ENCODE measurements around the gene TEX52. TPM values are rescaled to one million over a fixed set of nuclear protein-coding genes. Genes with fewer than 3 reads are reported as not detected.

Gene TEX52
- total RNA-seq, 1 experiment from 2014 or later, result not detected

DNA sequence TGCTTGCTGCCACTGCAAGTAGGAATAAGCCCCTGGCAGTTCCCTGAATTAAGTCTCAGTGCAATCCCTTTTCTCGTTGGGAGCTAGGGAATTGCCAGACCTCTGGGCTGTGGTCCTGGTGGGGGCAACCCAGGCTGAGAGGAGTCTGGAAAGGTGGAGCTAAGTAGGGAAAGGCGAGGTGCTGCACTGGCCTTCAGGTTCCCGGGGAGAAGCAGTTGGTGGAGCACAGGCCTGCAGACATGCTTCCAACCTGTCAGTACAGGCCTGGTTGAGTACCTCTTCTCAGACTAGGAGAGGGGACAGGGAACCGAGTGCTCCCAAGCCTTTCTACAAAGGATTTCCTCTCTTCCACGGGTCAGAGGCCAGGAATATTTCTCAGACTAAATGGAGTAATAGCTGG lies 23.5 kb downstream of the TEX52 start:
- Histone ChIP-seq H3K27me3 (replicated peaks) (no peaks in the 10 kb centered on the region), H3K27ac (no peak overlapping the region), H3K4me3 (no peak overlapping the region), H3K4me1 (replicated peaks) (peaks cover 16% of the 10 kb centered on the region), H3K9me3 (replicated peaks) (no peaks in the 10 kb centered on the region), H3K36me3 (peaks cover 10% of the 10 kb centered on the region)
- DNase-seq (ENCODE audit: low read depth in 1 of 2, low spot score in 2 of 2), result no peak

GRCh38 chr12:2832550-2833127 lies 24.2 kb downstream of the TEX52 start:
- H3K4me1 ChIP-seq (replicated peaks), result peaks cover 16% of the 10 kb centered on the region
- DNase-seq (ENCODE audit: low read depth in 1 of 2, low spot score in 2 of 2), result no peak
- H3K9me3 ChIP-seq (replicated peaks), result no peaks in the 10 kb centered on the region
- no peaks in the 10 kb centered on the region for H3K27me3 ChIP-seq (replicated peaks)
- no peak overlapping the region for H3K4me3 ChIP-seq
- H3K36me3 ChIP-seq, result peaks cover 17% of the 10 kb centered on the region
- H3K27ac ChIP-seq, result no peak overlapping the region

- Histone ChIP-seq H3K4me1 (replicated peaks) (peaks cover 8% of the 10 kb centered on the region), H3K9me3 (replicated peaks) (no peaks in the 10 kb centered on the region)
- DNase-seq (ENCODE audit: low read depth in 1 of 2, low spot score in 2 of 2), result no peak
These were observed 27.6 kb downstream of the TEX52 start for GRCh38 chr12:2829275-2829674.

DNA sequence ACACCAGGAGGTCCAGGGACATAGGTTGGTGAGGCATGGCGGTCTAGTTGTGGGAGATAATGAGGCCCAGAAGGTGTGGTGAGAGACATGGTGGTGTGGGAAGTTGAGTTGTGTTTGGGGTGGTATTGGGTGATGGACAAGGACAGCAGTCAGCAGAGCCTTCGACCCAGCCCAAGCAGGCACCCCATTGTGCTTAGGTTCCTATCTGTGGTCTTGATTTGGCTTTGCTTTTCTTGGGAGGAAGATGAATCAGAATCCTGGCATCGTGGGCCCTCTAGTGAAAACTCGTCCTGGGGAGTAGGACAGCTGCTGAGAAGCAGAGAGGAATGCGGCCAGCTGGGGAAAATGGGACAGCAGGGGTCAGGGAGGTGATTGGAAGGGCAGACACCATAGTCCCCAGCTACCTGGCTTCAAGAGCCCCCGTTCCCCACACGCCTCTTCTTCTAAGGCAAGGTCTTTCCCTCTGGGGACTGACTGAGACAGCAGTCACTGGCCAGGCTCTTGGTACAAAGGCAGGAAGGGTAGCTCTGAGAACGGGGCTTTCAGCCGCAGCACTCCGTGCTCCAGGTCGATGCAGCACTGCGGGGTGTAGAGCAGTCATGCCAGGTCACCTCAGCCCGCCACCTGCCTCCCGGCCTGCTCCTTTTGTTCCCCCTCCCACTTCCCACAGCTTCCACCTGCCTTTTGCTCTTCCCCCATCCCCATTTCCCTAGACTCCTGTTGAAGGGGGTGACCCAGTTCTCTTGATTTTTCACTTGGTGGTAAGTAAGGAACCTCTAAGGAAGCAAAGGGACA lies 29.9 kb downstream of the TEX52 start:
- no peaks in the 10 kb centered on the region for H3K27me3 ChIP-seq (replicated peaks)
- peaks cover 10% of the 10 kb centered on the region for H3K4me1 ChIP-seq (replicated peaks)
- no peaks in the 10 kb centered on the region for H3K9me3 ChIP-seq (replicated peaks)
- no peak for DNase-seq (ENCODE audit: low read depth in 1 of 2, low spot score in 2 of 2)
- H3K36me3 ChIP-seq, result peaks cover 70% of the 10 kb centered on the region
- no peak overlapping the region for H3K4me3 ChIP-seq
- H3K27ac ChIP-seq, result no peak overlapping the region

More at GRCh38 chr12:2829275-2829674, 27.6 kb downstream of the TEX52 start:
- H3K27ac ChIP-seq, result no peak overlapping the region
- peaks cover 48% of the 10 kb centered on the region for H3K36me3 ChIP-seq
- H3K4me3 ChIP-seq, result no peak overlapping the region
- no peaks in the 10 kb centered on the region for H3K27me3 ChIP-seq (replicated peaks)

GRCh38 chr12:2826036-2826435 lies 30.8 kb downstream of the TEX52 start:
- H3K4me3 ChIP-seq, result no peak overlapping the region
- no peaks in the 10 kb centered on the region for H3K27me3 ChIP-seq (replicated peaks)
- no peak for DNase-seq (ENCODE audit: low read depth in 1 of 2, low spot score in 2 of 2)
- peaks cover 76% of the 10 kb centered on the region for H3K36me3 ChIP-seq
- H3K9me3 ChIP-seq (replicated peaks), result no peaks in the 10 kb centered on the region
- no peak overlapping the region for H3K27ac ChIP-seq
- H3K4me1 ChIP-seq (replicated peaks), result peaks cover 10% of the 10 kb centered on the region

DNA sequence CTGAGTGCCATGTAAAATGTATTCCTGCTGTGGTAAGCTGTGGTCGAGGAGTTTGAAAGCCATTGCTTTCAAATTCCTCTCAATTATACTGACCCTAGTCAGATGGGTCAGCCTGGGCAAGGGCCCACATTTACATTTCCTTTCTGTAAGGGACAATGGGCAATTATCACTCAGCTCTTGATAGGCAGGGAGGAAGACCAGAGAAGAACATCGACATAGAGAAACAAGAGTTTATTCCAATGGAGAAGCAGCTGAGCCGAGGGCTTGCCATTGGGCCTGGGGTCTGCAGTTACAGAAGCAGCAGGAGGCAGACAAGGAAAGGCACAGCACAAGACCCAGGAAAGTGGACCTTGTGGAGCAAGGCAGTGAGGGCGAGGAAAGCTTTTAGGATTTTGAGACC lies 31.7 kb downstream of the TEX52 start:
- Histone ChIP-seq H3K4me1 (replicated peaks) (peaks cover 10% of the 10 kb centered on the region), H3K9me3 (replicated peaks) (no peaks in the 10 kb centered on the region)

DNA sequence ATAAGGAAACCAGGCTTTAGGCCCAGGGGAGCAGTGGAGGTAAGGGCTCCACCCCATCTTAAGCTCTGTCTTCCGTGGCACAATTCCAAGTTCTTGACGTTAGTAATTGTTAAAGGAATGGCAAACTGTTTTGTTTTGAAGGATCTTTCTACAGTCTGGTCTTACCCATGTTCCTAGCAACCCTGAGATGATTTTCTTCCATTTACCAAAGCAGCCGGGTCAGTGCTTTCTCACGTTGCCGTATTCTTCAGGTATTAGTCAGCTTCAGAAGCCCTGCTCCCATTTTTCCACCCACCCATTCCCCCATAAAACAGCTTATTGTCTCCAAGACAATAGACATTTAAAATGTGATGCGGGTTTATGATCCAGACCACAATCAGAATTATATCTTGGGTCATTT lies 32.3 kb downstream of the TEX52 start:
- no peak for DNase-seq (ENCODE audit: low read depth in 1 of 2, low spot score in 2 of 2)
- H3K4me3 ChIP-seq, result no peak overlapping the region
- no peaks in the 10 kb centered on the region for H3K27me3 ChIP-seq (replicated peaks)
- peaks cover 88% of the 10 kb centered on the region for H3K36me3 ChIP-seq
- peak overlapping the region; percentile 17; the same call in 1 of the 2 replicates for H3K27ac ChIP-seq
- no peaks in the 10 kb centered on the region for H3K9me3 ChIP-seq (replicated peaks)
- peaks cover 10% of the 10 kb centered on the region for H3K4me1 ChIP-seq (replicated peaks)

More for the DNA sequence above, 31.7 kb downstream of the TEX52 start:
- no peak overlapping the region for H3K4me3 ChIP-seq
- no peak for DNase-seq (ENCODE audit: low read depth in 1 of 2, low spot score in 2 of 2)
- H3K27ac ChIP-seq, result peak overlapping the region; percentile 17; the same call in 1 of the 2 replicates
- H3K27me3 ChIP-seq (replicated peaks), result no peaks in the 10 kb centered on the region
- H3K36me3 ChIP-seq, result peaks cover 82% of the 10 kb centered on the region

- H3K36me3 ChIP-seq, result peaks cover 86% of the 10 kb centered on the region
- H3K4me1 ChIP-seq (replicated peaks), result peaks cover 10% of the 10 kb centered on the region
- no peak overlapping the region for H3K27ac ChIP-seq
- H3K4me3 ChIP-seq, result no peak overlapping the region
- no peaks in the 10 kb centered on the region for H3K27me3 ChIP-seq (replicated peaks)
- no peaks in the 10 kb centered on the region for H3K9me3 ChIP-seq (replicated peaks)
- DNase-seq (ENCODE audit: low read depth in 1 of 2, low spot score in 2 of 2), result no peak
These were observed 33.4 kb downstream of the TEX52 start for GRCh38 chr12:2823483-2823882.

- H3K4me3 ChIP-seq, result no peak overlapping the region
- H3K4me1 ChIP-seq (replicated peaks), result peaks cover 10% of the 10 kb centered on the region
- DNase-seq (ENCODE audit: low read depth in 1 of 2, low spot score in 2 of 2), result no peak
- H3K27ac ChIP-seq, result no peak overlapping the region
- H3K9me3 ChIP-seq (replicated peaks), result no peaks in the 10 kb centered on the region
- no peaks in the 10 kb centered on the region for H3K27me3 ChIP-seq (replicated peaks)
- peaks cover 75% of the 10 kb centered on the region for H3K36me3 ChIP-seq
These were observed 36.4 kb downstream of the TEX52 start for GRCh38 chr12:2820432-2820831.

DNA sequence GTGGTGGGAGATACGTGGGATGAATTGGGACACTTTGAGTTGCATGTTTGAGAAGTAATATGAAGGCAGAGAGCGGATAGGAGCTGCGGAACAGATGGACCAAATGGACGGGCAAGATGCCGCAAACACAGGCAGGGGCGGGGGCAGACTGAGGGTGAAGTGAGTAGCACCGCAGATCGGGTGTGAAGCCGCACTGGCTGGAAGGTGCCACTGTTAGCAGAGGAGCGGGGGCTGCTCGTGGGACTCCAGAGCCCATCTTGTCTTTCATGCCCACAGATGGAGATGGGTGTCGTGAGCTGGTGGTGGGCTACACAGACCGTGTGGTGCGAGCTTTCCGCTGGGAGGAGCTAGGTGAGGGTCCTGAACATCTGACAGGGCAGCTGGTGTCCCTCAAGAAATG lies 37.0 kb downstream of the TEX52 start:
- no peak for DNase-seq (ENCODE audit: low read depth in 1 of 2, low spot score in 2 of 2)

DNA sequence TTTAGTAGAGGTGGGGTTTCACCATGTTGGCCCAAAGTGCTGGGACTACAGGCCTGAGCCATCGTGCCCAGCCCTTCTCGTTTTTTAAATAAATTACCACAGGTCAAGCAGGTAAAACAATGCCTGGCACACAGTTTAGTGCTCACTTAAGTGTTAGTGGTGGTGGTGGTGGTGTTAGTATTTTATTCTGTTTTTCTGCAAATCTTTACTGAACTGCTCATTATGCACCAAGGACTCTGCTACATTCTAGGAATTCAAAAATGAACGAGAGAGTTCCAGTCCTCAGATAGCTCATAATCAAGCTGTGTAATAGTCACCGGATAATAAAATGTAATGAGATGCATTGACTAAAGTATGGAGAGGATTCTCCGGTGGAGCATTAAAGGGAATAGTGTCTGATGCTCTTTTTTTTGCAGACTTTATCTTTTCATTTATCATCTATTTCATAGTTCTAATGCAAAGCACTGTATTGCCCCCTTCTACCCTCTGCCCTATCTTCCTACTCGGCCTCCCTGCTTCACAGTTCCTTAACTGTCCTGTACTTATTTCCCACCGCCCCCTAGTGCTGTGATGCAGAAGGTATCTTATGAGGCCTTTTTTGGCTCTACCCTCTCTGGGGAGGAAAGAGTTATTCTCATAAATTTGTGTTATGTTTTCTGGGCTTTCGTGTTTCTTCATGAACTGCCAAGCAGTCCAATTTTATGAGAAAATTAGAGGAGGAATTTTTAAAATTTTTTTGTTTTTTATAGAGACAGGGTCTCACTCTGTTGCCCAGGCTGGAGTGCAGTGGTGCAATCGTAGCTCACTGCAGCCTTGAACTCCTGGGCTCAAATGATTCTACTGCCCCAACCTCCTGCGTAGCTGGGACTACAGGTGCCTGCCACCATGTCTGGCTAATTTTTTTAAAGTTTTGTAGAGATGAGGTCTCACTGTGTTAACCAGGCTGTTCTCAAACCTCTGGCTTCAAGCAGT lies 43.3 kb downstream of the TEX52 start:
- H3K36me3 ChIP-seq, result peaks cover 26% of the 10 kb centered on the region
- peak; percentile 61 to 71 for DNase-seq (ENCODE audit: low read depth in 1 of 2, low spot score in 2 of 2)
- no peaks in the 10 kb centered on the region for H3K9me3 ChIP-seq (replicated peaks)
- H3K27ac ChIP-seq, result peak overlapping the region; percentile 81
- H3K27me3 ChIP-seq (replicated peaks), result no peaks in the 10 kb centered on the region
- 0 out of 2 replicates have a peak, but pooled peaks cover 7% of the 10 kb centered on the region for H3K4me1 ChIP-seq (replicated peaks)
- peak overlapping the region; percentile 69 for H3K4me3 ChIP-seq

More for the DNA sequence above, 37.0 kb downstream of the TEX52 start:
- Histone ChIP-seq H3K9me3 (replicated peaks) (no peaks in the 10 kb centered on the region), H3K27ac (no peak overlapping the region), H3K27me3 (replicated peaks) (no peaks in the 10 kb centered on the region), H3K4me3 (no peak overlapping the region), H3K36me3 (peaks cover 72% of the 10 kb centered on the region), H3K4me1 (replicated peaks) (peaks cover 8% of the 10 kb centered on the region)

- Histone ChIP-seq H3K36me3 (peaks cover 19% of the 10 kb centered on the region), H3K4me1 (replicated peaks) (0 out of 2 replicates have a peak, but pooled peaks cover 7% of the 10 kb centered on the region), H3K27ac (peak within 1 kb of the TSS; percentile 81), H3K27me3 (replicated peaks) (no peaks in the 10 kb centered on the region), H3K9me3 (replicated peaks) (no peaks in the 10 kb centered on the region), H3K4me3 (peak within 1 kb of the TSS; percentile 69)
- DNase-seq (ENCODE audit: low read depth in 1 of 2, low spot score in 2 of 2), result peak; percentile 99 to 100
These were observed 44.3 kb downstream of the TEX52 start, which contains the start of gene ITFG2 for GRCh38 chr12:2812290-2813213. Gene ITFG2, plus strand, starts transcription at chr12:2812668. Its CDS starts 93 bp downstream, at chr12:2812761.
